Ovary (tissue), 3 donors: ENCODE data around the gene LSP1.

Experiments
- POLR2A ChIP-seq: fragments of 450-650 bp; IDR thresholded peaks from one replicate; pipeline ENCODE4 v1.6.1; 2017; ENCODE audit warnings: antibody characterized with exemption, mild to moderate bottlenecking, moderate library complexity
- TF ChIP-seq, protein P1 (sequence below), 3 donors: fragments of 450-650 bp in 2 of 3; fragments of 200-600 bp in 1 of 3; IDR thresholded peaks; one replicate each; pipeline versions ENCODE4 v1.5.1 to v1.8.0; 2016 to 2022; ENCODE audit warnings: antibody characterized with exemption in 3 of 3, mild to moderate bottlenecking in 1 of 3
- donor health status: DM: no; HTN: no; CAD: no.

- TF ChIP-seq, protein P1, sequence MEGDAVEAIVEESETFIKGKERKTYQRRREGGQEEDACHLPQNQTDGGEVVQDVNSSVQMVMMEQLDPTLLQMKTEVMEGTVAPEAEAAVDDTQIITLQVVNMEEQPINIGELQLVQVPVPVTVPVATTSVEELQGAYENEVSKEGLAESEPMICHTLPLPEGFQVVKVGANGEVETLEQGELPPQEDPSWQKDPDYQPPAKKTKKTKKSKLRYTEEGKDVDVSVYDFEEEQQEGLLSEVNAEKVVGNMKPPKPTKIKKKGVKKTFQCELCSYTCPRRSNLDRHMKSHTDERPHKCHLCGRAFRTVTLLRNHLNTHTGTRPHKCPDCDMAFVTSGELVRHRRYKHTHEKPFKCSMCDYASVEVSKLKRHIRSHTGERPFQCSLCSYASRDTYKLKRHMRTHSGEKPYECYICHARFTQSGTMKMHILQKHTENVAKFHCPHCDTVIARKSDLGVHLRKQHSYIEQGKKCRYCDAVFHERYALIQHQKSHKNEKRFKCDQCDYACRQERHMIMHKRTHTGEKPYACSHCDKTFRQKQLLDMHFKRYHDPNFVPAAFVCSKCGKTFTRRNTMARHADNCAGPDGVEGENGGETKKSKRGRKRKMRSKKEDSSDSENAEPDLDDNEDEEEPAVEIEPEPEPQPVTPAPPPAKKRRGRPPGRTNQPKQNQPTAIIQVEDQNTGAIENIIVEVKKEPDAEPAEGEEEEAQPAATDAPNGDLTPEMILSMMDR (IDR thresholded peaks at IDR 0.05) = no peak
- no peak for TF ChIP-seq POLR2A
These were observed 19.5 kb downstream of the LSP1 start for GRCh38 chr11:1872267-1872985.
